ENCODE results near the gene LYRM2. TPM values are rescaled to one million over a fixed set of nuclear protein-coding genes. Genes with fewer than 3 reads are reported as not detected.

LYRM2 gene
- total RNA-seq, 6 experiments from 2014 or later, result 39.9 to 48.4 (median 44.9) TPM

DNA sequence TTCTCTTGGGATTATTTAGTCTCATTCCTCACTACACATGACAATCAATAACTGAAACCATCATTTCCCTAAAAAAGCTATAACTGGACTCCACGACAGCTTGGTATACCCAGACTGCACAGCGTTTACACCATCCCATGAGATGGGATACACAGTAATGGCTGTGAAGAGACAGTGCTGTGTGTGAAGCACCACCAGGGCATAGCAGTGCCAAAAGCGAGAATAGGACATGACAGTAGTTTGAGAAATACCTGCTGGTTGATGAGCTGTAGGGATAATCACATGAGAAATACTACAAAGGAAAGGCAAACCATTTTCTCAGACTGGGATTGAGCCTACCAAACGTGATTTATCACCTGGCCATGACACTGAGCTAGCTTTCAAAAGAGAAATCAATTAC, 22.4 kb upstream of the LYRM2 start:
- TF ChIP-seq, protein P1, sequence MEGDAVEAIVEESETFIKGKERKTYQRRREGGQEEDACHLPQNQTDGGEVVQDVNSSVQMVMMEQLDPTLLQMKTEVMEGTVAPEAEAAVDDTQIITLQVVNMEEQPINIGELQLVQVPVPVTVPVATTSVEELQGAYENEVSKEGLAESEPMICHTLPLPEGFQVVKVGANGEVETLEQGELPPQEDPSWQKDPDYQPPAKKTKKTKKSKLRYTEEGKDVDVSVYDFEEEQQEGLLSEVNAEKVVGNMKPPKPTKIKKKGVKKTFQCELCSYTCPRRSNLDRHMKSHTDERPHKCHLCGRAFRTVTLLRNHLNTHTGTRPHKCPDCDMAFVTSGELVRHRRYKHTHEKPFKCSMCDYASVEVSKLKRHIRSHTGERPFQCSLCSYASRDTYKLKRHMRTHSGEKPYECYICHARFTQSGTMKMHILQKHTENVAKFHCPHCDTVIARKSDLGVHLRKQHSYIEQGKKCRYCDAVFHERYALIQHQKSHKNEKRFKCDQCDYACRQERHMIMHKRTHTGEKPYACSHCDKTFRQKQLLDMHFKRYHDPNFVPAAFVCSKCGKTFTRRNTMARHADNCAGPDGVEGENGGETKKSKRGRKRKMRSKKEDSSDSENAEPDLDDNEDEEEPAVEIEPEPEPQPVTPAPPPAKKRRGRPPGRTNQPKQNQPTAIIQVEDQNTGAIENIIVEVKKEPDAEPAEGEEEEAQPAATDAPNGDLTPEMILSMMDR (IDR thresholded peaks at IDR 0.05), result no peak
- Mint-ChIP-seq H3K9me3 (no peaks in the 10 kb centered on the region), H3K36me3 (ENCODE audit: low read depth) (peaks cover 53% of the 10 kb centered on the region), H3K4me1 (ENCODE audit: low read depth) (no peaks in the 10 kb centered on the region), H3K27me3 (ENCODE audit: insufficient read depth) (no peaks in the 10 kb centered on the region), H3K27ac (no peak overlapping the region), H3K4me3 (no peak overlapping the region)
- DNase-seq, result no peak

DNA sequence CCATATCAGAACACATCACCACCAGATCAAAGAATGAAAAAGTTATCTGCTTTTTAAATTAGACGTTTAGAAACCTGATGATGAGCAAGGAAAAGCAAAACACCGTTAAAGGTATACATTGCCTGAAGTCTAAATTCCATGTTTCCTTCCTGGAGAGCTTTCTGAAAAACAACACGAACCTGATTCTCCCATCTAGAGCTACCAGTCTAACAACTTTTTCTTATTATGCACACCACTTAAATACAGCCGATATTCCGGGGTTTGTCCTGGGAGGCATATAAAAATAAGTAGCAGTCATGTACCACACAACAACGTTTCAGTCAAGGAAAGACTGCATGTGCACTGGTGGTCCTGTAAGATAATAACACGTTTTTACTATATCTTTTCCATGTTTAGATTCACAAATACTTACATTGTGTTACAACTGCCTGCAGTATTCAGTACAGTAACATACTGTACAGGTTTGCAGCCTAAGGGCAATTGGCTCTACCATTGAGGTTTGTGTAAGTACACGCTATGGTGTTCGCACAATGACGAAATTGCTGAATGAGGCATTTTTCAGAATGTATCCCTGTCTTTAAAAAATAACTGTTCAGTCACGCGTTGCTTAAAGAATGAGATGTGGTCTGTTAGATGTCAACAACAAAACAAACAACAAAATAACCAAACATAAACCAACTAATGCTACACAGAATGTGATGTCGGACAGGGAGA, 19.1 kb upstream of the LYRM2 start:
- Mint-ChIP-seq H3K4me1 (ENCODE audit: low read depth) (peaks cover 14% of the 10 kb centered on the region), H3K9me3 (no peaks in the 10 kb centered on the region), H3K27ac (no peak overlapping the region), H3K36me3 (ENCODE audit: low read depth) (peaks cover 60% of the 10 kb centered on the region), H3K27me3 (ENCODE audit: insufficient read depth) (no peaks in the 10 kb centered on the region), H3K4me3 (no peak overlapping the region)
- TF ChIP-seq, protein P1 (IDR thresholded peaks at IDR 0.05), result no peak
- DNase-seq, result no peak

DNA sequence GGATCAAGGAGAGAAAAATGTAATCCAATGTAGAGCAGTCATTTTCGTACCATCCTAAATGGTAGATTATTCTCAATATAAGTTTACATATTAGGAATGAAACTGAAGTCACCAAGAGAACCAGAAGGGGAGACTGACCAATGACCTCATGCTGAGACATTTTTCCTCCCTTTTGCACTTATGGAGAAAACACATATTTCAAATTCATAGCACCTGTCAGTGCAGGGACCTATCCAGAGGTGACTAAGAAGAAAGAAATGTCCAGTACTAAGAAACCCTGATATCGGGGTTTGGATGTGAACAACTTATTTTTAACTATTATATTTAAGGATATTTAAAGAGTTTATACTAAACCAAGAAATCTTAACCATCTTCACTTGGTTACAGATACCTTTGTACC, 16.6 kb upstream of the LYRM2 start:
- peaks cover 53% of the 10 kb centered on the region for H3K36me3 Mint-ChIP-seq (ENCODE audit: low read depth)
- no peak for DNase-seq

DNA sequence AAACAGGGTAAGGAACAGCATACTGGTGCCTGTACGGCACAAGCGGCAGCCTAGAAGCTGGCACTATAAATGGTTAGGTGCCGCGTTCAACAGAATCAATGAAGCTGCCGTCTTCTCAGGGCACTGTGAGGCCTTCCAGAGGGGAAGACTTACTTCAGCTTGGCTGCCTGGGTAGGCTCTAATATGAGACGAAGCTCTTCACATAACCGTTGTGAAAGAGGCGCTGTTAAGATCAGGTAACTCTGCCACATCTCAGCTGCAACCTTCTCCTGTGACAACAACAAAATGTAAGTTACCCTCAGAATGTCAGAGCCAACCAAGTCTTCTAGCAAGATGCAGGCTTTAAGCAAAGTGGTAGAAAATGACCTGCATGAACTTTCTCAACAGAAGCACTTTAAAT, 12.0 kb upstream of the LYRM2 start:
- DNase-seq, result no peak

More for the DNA sequence above, 16.6 kb upstream of the LYRM2 start:
- no peak overlapping the region for H3K27ac Mint-ChIP-seq
- peaks cover 14% of the 10 kb centered on the region for H3K4me1 Mint-ChIP-seq (ENCODE audit: low read depth)
- no peaks in the 10 kb centered on the region for H3K27me3 Mint-ChIP-seq (ENCODE audit: insufficient read depth)
- TF ChIP-seq, protein P1 (IDR thresholded peaks at IDR 0.05), result no peak
- no peaks in the 10 kb centered on the region for H3K9me3 Mint-ChIP-seq
- H3K4me3 Mint-ChIP-seq, result no peak overlapping the region

DNA sequence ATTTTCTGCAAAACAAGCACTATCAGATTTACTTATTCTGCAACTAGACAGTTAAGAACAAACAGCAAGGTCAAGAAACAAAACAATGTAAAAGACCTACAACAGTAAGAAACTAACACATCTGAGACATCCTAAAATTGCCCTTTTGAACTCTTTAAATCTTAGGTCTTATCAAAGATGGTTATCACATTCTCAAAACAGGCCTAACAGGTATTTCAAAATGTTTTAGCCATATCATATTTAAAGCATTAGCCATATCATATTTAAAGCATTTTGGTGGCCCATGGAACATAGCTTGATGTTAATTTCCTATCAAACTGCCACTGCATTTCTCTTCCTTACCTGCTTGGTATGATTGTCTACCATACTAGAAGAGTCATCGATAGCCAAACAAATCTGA, 11.1 kb upstream of the LYRM2 start:
- H3K4me1 Mint-ChIP-seq (ENCODE audit: low read depth), result peaks cover 8% of the 10 kb centered on the region
- peaks cover 20% of the 10 kb centered on the region for H3K36me3 Mint-ChIP-seq (ENCODE audit: low read depth)
- TF ChIP-seq, protein P1 (IDR thresholded peaks at IDR 0.05), result no peak
- H3K27ac Mint-ChIP-seq, result no peak overlapping the region
- no peak overlapping the region for H3K4me3 Mint-ChIP-seq
- no peaks in the 10 kb centered on the region for H3K27me3 Mint-ChIP-seq (ENCODE audit: insufficient read depth)
- DNase-seq, result no peak
- H3K9me3 Mint-ChIP-seq, result no peaks in the 10 kb centered on the region

More for the DNA sequence above, 12.0 kb upstream of the LYRM2 start:
- Mint-ChIP-seq H3K4me3 (no peak overlapping the region), H3K4me1 (ENCODE audit: low read depth) (peaks cover 10% of the 10 kb centered on the region), H3K36me3 (ENCODE audit: low read depth) (peaks cover 23% of the 10 kb centered on the region), H3K9me3 (no peaks in the 10 kb centered on the region), H3K27ac (no peak overlapping the region), H3K27me3 (ENCODE audit: insufficient read depth) (no peaks in the 10 kb centered on the region)
- TF ChIP-seq, protein P1 (IDR thresholded peaks at IDR 0.05), result no peak
